Activated CD4-positive, alpha-beta T cell treated with anti-CD3 and anti-CD28 coated beads for 4 hours (primary cell): ENCODE measurements around the gene FAM177B.
"Not testable (repeated sequence)": the region's sequence is repeated elsewhere in the genome, so short reads cannot be mapped to it uniquely, and the experiment has no call there.

Experiments used
- DNase-seq, 2 donors: peaks; one replicate each; pipeline ENCODE4 v3.0.0-alpha.2; 2020

Gene FAM177B

DNA sequence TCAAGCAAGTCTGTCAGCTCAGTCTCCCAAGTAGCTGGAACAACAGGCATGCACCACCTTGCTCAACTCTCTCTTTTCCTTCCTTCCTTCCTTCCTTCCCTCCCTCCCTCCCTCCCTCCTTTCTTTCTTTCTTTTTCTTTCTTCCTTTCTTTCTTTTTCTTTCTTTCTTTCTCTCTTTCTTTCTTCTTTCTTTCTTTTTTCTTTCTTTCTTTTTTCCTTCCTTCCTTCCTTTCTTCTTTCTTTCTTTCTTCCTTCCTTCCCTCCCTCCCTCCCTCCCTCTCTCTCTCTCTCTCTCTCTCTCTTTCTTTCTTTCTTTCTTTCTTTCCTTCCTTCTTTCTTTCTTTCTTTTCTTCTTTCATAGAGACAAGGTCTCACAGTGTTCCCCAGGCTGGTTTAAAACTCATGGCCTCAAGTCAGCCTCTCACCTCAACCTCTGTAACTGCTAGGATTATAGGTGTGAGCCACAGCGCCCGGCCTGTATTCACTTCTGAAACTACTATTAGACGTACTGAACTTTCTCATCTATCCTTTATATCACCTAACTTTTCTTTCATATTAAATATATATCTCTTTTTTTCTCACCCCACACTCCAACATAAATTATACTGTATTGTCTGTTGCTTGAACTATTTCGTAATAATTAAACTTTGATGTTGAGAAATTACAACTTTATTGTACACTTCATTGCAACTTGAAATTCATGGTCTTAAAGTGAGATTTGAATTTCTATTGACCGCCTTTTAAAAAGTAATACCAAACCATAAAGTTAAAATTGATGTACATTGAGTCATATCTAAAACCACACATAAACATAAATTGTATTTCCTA is 4.8 kb downstream of the FAM177B start:
- not testable (repeated sequence) for DNase-seq

GRCh38 chr1:222749927-222750326 is 12.9 kb downstream of the FAM177B start:
- no peak for DNase-seq

GRCh38 chr1:222750651-222751050 is 13.6 kb downstream of the FAM177B start:
- no peak for DNase-seq

- DNase-seq = no peak
Measured at GRCh38 chr1:222751255-222751654, 14.3 kb downstream of the FAM177B start.

GRCh38 chr1:222754366-222755139 is 17.6 kb downstream of the FAM177B start:
- no peak for DNase-seq

DNA sequence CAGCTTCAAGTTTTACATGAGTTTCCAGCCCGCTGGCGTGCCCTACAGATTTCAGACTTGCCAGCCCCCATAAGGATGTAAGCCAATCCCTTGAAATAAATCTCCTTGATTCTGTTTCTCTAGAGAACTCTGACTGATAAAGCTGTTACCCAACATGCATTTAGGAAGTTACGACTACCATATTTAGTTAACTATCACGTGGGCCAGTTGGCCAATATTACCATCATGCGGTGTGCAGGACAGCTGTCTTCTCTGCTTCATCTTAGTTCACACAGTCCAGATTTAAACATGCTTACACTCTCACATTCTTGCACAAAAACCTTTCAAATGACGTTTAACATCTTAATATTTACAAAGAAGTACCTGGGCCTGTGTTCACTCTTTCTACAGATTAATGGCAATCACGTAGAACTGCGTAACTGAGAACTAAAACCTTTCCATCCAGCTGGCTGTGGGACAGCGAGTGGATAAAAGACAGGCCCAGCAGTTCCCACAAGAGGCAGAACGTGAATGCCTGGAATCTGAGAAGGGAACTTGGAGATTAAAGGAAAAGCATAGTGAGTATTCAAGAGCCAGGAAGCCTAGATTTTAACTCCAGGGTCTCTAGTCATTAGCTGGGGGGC is 20.8 kb downstream of the FAM177B start:
- DNase-seq = no peak

DNA sequence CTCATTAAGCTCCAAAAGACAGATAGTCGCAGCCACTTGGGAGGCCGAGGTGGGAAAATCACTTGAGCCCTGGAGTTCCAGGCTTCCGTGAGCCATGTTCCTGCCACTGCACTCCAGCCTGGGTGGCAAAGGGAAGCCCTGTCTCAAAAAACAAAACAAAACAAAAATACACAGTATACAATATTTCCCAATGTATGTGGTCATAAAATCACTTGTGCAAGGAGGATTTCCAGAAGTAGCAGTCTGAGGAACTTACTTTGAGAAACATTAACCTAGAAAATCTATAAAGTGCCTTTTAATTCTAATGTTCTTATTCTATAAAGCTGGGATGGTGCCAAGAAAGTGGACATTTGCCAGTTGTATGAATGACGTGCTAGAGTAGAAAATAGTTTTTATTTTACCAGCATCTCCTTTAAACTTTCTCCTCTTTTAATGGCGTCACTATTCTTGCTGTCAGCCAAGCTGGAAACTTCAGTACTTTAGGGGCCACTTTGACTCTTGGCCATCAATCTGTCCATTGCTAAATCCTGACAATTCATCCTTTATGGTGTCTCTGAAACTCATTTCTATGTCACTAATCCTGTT is 22.5 kb downstream of the FAM177B start:
- DNase-seq = no peak

DNA sequence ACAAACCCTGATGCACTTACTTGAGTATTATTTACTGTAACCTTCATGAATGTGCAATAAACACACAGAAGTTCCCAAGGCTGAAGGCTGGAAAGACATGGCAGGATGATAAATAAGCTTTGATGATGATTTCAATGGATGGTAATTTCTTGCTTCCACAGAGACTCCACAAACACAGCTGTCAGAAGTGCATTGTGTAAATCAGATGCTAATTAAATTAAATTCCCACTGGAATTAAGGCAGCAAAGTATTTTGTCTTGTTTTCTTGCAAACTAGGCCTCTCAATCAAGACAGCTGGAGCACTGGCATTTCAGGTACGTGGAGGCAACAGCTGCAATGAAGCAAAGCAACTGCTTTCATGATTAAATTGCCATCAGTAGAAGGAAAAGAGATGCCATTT is 24.1 kb downstream of the FAM177B start:
- DNase-seq = no peak

GRCh38 chr1:222762178-222762577 is 25.2 kb downstream of the FAM177B start:
- not testable (repeated sequence) for DNase-seq

DNA sequence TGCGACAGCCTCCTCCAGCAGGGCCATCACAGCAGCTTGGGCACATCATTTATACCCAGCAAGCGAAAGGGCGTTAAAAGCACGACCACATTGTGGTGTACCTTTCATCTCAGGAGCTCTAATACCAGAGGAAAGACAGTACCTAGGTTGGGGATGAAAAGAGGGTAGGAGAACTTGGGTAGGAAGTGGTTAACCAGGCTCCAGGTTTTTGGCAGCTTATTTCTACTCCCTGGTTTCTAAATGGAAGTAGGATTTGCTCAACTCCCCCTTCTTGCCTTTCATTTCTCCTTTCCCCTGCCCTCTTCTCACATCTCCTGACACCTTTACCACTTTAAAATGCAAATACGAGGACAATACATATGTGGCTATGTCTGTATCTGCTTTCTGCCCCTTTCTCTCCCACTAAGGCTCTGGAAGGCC is 30.2 kb downstream of the FAM177B start:
- no peak for DNase-seq

- DNase-seq = no peak
Measured at GRCh38 chr1:222768592-222768991, 31.6 kb downstream of the FAM177B start.

GRCh38 chr1:222769181-222769580 is 32.2 kb downstream of the FAM177B start:
- DNase-seq = no peak

GRCh38 chr1:222769971-222770620 is 33.1 kb downstream of the FAM177B start:
- no peak for DNase-seq

GRCh38 chr1:222772996-222773379 is 36.0 kb downstream of the FAM177B start:
- DNase-seq = no peak

DNA sequence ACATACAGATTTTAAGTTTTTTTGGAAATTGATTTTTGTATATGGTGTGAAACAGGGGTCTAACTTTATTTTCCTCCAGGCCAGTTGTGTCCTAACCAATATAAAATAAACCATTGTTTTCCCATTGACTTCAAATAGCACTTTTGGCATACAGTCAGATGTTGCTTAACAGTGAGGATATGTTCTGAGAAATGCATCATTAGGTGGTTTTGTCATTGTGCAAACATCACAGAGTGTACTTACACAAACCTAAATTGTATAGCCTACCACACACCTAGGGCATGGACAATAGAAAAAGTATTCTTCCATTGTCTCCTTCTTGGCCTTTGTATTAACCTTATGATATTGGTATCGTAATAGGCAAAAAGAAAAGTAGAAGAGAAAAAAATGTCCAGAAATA is 40.5 kb downstream of the FAM177B start:
- DNase-seq = no peak

DNA sequence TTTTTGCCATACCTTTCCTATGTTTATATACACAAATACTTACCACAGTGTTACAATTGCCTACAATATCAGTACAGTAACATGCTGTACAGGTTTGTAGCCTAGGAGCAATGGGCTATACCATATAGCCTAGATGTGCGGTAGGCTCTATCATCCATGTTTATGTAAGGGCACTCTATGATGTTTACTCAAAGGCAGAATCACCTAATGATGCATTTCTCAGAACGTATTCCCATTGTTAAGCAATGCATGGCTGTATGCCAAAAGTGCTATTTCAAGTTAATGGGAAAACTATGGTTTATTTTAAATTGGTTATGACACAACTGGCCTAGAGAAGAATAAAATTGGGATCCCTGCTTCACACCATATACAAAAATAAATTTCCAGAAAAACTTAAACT is 41.0 kb downstream of the FAM177B start:
- DNase-seq = no peak

DNA sequence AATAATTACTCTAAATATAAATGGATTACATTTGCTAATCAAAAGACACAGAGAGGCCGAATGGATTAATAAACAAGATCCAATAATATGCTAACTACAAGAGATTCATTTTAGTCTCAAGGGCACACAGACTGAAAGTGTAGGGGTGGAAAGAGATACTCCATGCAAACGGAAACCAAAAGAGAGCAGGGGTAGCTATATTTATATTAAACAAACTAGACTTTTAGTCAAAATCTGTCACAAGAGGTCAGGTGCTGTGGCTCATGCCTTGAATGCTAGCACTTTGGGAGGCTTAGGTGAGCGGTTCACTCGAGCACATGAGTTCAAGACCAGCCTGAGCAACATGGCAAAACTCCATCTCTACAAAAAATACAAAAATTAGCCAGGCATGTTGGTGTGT is 44.2 kb downstream of the FAM177B start:
- DNase-seq = no peak

GRCh38 chr1:222783051-222783450 is 46.0 kb downstream of the FAM177B start:
- no peak for DNase-seq

GRCh38 chr1:222784371-222784770 is 47.4 kb downstream of the FAM177B start:
- no peak for DNase-seq

GRCh38 chr1:222784916-222785315 is 47.9 kb downstream of the FAM177B start:
- DNase-seq = no peak

GRCh38 chr1:222785529-222785928 is 48.5 kb downstream of the FAM177B start:
- no peak for DNase-seq

DNA sequence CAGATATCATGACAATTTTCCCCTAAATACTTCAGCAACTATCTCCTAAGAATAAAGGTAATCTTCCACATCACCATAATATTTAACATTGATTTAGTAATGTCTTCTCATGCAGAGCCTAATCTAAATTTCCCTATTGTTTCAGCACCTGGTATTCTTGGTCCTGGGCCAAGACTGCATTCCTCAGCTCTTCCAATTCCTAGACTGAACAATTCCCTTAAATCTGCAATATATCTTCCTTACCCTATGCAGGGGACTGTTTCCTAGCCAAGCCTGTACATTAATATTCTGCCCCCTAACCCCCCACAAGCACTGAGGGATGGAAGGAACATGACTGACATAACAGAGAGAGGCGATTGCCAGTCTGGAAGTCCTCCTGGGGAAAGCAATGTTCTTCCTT is 49.1 kb downstream of the FAM177B start:
- no peak for DNase-seq

DNA sequence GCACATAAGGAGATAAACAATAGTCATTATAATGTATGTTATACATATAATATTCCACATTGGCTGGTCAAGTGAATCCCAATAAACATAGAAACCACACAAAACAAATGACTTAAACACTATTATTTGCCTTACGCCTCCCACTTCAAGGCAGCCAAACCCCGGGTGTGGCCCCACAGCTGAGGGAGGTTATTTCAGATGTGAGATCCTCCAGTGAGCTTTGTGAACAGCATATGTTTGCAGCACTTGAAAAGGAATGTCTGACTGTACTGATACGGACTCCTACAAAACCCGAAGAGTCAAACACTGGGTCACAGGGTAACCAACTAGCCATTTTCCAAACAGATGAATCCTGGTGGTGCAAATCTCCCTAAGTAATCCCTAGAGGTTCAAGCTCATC is 50.7 kb downstream of the FAM177B start:
- DNase-seq = no peak
